Cerebellar nuclear complex (tissue), 1 donor: ENCODE measurements around the gene NFX1.
A peak's percentile ranks its signal among the peaks of the same experiment; 100 is the strongest.

Experiments
- DNase-seq, 2 experiments: peaks; one replicate each; lab custom pipeline; 2025; lab: John Stamatoyannopoulos, UW

NFX1 gene

GRCh38 chr9:33267151-33267767, 23.1 kb upstream of the NFX1 start:
- DNase-seq: no peak

GRCh38 chr9:33270146-33270545, 20.2 kb upstream of the NFX1 start:
- no peak for DNase-seq

GRCh38 chr9:33272061-33272460, 18.3 kb upstream of the NFX1 start:
- DNase-seq: no peak

- DNase-seq: no peak
These were observed 16.9 kb upstream of the NFX1 start for GRCh38 chr9:33273266-33273971.

- DNase-seq: no peak
These were observed 16.4 kb upstream of the NFX1 start for GRCh38 chr9:33273972-33274328.

GRCh38 chr9:33277484-33277883, 12.8 kb upstream of the NFX1 start:
- DNase-seq: no peak

GRCh38 chr9:33285502-33285901, 4.8 kb upstream of the NFX1 start:
- DNase-seq: no peak

GRCh38 chr9:33287087-33287490, 3.2 kb upstream of the NFX1 start:
- peak in 1 of 2 experiments; percentile 20 for DNase-seq

- DNase-seq: no peak
These were observed 2.1 kb upstream of the NFX1 start for GRCh38 chr9:33288235-33288634.

- DNase-seq: no peak
These were observed 1.4 kb upstream of the NFX1 start for GRCh38 chr9:33288828-33289483.

- DNase-seq: no peak
These were observed 820 bp upstream of the NFX1 start for GRCh38 chr9:33289496-33289895.

- DNase-seq: peak in 1 of 2 experiments; percentile 75
These were observed 425 bp upstream of the NFX1 start for GRCh38 chr9:33289936-33290246.

GRCh38 chr9:33291031-33291397, 698 bp downstream of the NFX1 start:
- DNase-seq: no peak

GRCh38 chr9:33291901-33292300, 1.6 kb downstream of the NFX1 start:
- DNase-seq: no peak

GRCh38 chr9:33293782-33294181, 3.5 kb downstream of the NFX1 start:
- DNase-seq: no peak

GRCh38 chr9:33294670-33295432, 4.5 kb downstream of the NFX1 start:
- DNase-seq: no peak

GRCh38 chr9:33295571-33295970, 5.3 kb downstream of the NFX1 start:
- DNase-seq: no peak

GRCh38 chr9:33297432-33297831, 7.1 kb downstream of the NFX1 start:
- DNase-seq: no peak

- no peak for DNase-seq
These were observed 10.2 kb downstream of the NFX1 start for GRCh38 chr9:33300546-33300945.

- no peak for DNase-seq
These were observed 14.0 kb downstream of the NFX1 start for GRCh38 chr9:33304362-33304761.

- no peak for DNase-seq
These were observed 15.7 kb downstream of the NFX1 start for GRCh38 chr9:33306037-33306436.

GRCh38 chr9:33307067-33307466, 16.8 kb downstream of the NFX1 start:
- no peak for DNase-seq

- no peak for DNase-seq
These were observed 19.6 kb downstream of the NFX1 start for GRCh38 chr9:33309903-33310302.
